DND-41 (cell line): ENCODE data around the gene RPL7A.

Experiments
- ATAC-seq: fragments of 200-7000 bp; cut with Tn5 transposase; 3 replicates; pipeline ENCODE4 v1.9.1; 2021; ENCODE audit warnings: low read depth; ENCODE audit not compliant: insufficient read depth
- DNase-seq: peaks from one replicate; pipeline ENCODE4 v3.0.0-alpha.2; 2020
- H2AFZ ChIP-seq: 2 replicates; pipeline ENCODE4 v1.6.0; 2012; ENCODE audit warnings: low read depth, low read length
- H3K27ac ChIP-seq: 2 replicates; pipeline ENCODE4 v1.5.1; 2012; ENCODE audit warnings: low read length, inconsistent platforms
- H3K27me3 ChIP-seq: fragments of 200-600 bp; sonication (generic); 2 replicates; pipeline ENCODE4 v1.6.0; 2012; ENCODE audit warnings: low read length, mild to moderate bottlenecking, inconsistent platforms; ENCODE audit not compliant: insufficient read depth, poor library complexity
- H3K36me3 ChIP-seq: 2 replicates; pipeline ENCODE4 v1.5.1; 2012; ENCODE audit warnings: low read length, inconsistent platforms; ENCODE audit not compliant: insufficient read depth
- H3K4me1 ChIP-seq: 2 replicates; pipeline ENCODE4 v1.5.1; 2012; ENCODE audit warnings: mild to moderate bottlenecking, low read length; ENCODE audit not compliant: insufficient read depth
- H3K4me2 ChIP-seq: 2 replicates; pipeline ENCODE4 v1.6.0; 2012; ENCODE audit warnings: mild to moderate bottlenecking, moderate library complexity, low read length, inconsistent platforms; ENCODE audit not compliant: insufficient read depth
- H3K4me3 ChIP-seq, 2 experiments: fragments of 200-600 bp in 1 of 2; shearing (Covaris generic) in 1 of 2; 2 replicates each; pipeline ENCODE4 v1.5.1; 2012 to 2016; ENCODE audit warnings: inconsistent platforms in 2 of 2, low read length in 2 of 2, mild to moderate bottlenecking in 2 of 2, low read depth in 1 of 2, moderate library complexity in 1 of 2
- H3K79me2 ChIP-seq: 2 replicates; pipeline ENCODE4 v1.6.0; 2012; ENCODE audit warnings: low read length, inconsistent platforms; ENCODE audit not compliant: insufficient read depth
- H3K9ac ChIP-seq: 2 replicates; pipeline ENCODE4 v1.6.0; 2012; ENCODE audit warnings: low read depth, mild to moderate bottlenecking, inconsistent platforms, low read length, moderate library complexity
- H3K9me3 ChIP-seq: 2 replicates; pipeline ENCODE4 v1.5.1; 2012; ENCODE audit warnings: low read length, moderate library complexity, mild to moderate bottlenecking, inconsistent platforms; ENCODE audit not compliant: insufficient read depth, severe bottlenecking
- H4K20me1 ChIP-seq: 2 replicates; pipeline ENCODE4 v1.6.0; 2012; ENCODE audit warnings: low read length; ENCODE audit not compliant: insufficient read depth
- EZH2 ChIP-seq: IDR thresholded peaks from 3 replicates; pipeline ENCODE4 v1.6.1; 2012; ENCODE audit warnings: borderline replicate concordance, low read depth, mild to moderate bottlenecking, moderate library complexity, low read length, inconsistent platforms; ENCODE audit not compliant: severe bottlenecking
- TF ChIP-seq, protein P1 (sequence below): IDR thresholded peaks from 2 replicates; pipeline ENCODE4 v1.5.1; 2012; ENCODE audit warnings: borderline replicate concordance, low read length, moderate library complexity, mild to moderate bottlenecking; ENCODE audit not compliant: poor library complexity, severe bottlenecking; ENCODE audit errors: extremely low read depth

The RPL7A gene

DNA sequence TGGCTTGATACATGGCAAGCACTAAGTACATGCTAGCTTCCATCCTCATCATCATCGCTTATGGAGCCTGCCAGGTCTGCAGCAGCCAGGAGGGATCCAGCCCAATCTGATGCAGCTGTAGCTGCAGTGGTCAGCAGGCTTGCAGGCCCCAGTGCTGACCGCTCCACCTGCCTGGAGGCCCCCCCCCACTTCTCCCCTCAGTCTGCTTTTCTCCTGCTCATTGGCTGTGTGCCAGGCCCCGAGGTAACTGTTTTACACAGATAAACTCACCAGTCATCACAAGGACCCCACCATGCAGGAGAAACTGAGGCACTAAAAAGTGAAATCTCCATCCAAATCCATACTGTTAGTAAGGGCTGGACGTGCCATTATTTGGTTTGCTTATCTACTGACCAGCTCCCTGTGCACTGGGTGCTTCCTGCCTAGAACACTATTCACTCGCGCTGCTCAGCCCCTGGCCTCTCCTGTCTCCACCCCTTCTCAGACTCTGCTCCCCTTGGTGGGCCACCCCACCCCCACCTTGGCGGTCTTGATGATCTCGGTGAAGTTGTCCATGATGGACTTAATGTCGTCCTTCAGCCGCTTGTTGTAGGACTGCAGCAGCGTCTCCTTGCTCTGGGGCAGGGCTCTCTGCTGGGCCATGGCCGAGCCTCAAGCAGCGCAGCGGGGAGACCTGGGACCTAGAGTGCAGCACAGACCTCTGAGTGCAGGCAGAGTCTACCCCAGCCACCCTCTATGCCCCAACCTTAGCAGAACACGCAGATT lies 1.8 kb upstream of the RPL7A start:
- H3K4me3 ChIP-seq = peak overlapping the region; percentile 90 to 93; a peak in 3 of 4 replicates
- ATAC-seq (no peak), DNase-seq (no peak)
- H2AFZ ChIP-seq = no peak overlapping the region
- TF ChIP-seq, protein P1, sequence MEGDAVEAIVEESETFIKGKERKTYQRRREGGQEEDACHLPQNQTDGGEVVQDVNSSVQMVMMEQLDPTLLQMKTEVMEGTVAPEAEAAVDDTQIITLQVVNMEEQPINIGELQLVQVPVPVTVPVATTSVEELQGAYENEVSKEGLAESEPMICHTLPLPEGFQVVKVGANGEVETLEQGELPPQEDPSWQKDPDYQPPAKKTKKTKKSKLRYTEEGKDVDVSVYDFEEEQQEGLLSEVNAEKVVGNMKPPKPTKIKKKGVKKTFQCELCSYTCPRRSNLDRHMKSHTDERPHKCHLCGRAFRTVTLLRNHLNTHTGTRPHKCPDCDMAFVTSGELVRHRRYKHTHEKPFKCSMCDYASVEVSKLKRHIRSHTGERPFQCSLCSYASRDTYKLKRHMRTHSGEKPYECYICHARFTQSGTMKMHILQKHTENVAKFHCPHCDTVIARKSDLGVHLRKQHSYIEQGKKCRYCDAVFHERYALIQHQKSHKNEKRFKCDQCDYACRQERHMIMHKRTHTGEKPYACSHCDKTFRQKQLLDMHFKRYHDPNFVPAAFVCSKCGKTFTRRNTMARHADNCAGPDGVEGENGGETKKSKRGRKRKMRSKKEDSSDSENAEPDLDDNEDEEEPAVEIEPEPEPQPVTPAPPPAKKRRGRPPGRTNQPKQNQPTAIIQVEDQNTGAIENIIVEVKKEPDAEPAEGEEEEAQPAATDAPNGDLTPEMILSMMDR = no peak
- TF ChIP-seq EZH2 = no peak
- H3K4me2 ChIP-seq = peak overlapping the region; percentile 78
- peaks cover 81% of the 10 kb centered on the region for H3K36me3 ChIP-seq
- no peaks in the 10 kb centered on the region for H3K27me3 ChIP-seq
- peaks cover 34% of the 10 kb centered on the region for H3K4me1 ChIP-seq
- H3K9me3 ChIP-seq = no peaks in the 10 kb centered on the region
- peak overlapping the region; percentile 91 for H3K9ac ChIP-seq
- peaks cover 56% of the 10 kb centered on the region for H3K79me2 ChIP-seq
- 0 out of 2 replicates have a peak overlapping the region, but pooled peaks have one; percentile 7 for H3K27ac ChIP-seq
- peaks cover 39% of the 10 kb centered on the region for H4K20me1 ChIP-seq

DNA sequence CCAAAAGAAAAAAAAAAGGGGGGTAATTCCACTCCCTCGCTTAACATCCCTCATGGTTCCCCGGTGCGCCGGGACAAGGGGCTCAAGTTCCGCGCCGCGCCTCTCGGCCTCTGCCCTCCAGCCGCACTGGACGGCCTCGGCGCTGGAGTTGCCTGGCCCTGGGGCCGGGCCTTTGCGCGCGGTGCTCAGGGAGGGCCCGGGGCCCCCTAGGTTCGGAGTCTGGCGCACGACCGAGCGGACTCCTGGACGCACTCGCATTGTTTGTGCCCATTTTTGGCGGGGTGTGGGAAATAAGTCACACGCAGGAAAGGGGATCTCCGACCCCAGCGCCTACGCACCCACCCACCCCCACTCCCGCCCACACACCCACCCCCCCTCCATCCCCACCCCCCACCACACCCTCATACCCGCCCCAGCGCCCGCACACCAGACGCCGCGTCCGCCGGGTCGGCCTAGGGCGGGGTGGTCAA lies 468 bp upstream of the RPL7A start:
- no peak for TF ChIP-seq EZH2
- TF ChIP-seq, protein P1 = no peak
- Histone ChIP-seq H3K27ac (peak overlapping the region; percentile 98), H2AFZ (peak overlapping the region; percentile 85), H3K27me3 (no peaks in the 10 kb centered on the region), H3K79me2 (peaks cover 56% of the 10 kb centered on the region), H3K4me1 (peaks cover 37% of the 10 kb centered on the region), H3K36me3 (peaks cover 81% of the 10 kb centered on the region), H4K20me1 (peaks cover 43% of the 10 kb centered on the region), H3K4me2 (peak overlapping the region; percentile 78), H3K4me3 (peak overlapping the region; percentile 90 to 93), H3K9ac (peak overlapping the region; percentile 91), H3K9me3 (no peaks in the 10 kb centered on the region)
- DNase-seq (no peak), ATAC-seq (peak; percentile 55)

DNA sequence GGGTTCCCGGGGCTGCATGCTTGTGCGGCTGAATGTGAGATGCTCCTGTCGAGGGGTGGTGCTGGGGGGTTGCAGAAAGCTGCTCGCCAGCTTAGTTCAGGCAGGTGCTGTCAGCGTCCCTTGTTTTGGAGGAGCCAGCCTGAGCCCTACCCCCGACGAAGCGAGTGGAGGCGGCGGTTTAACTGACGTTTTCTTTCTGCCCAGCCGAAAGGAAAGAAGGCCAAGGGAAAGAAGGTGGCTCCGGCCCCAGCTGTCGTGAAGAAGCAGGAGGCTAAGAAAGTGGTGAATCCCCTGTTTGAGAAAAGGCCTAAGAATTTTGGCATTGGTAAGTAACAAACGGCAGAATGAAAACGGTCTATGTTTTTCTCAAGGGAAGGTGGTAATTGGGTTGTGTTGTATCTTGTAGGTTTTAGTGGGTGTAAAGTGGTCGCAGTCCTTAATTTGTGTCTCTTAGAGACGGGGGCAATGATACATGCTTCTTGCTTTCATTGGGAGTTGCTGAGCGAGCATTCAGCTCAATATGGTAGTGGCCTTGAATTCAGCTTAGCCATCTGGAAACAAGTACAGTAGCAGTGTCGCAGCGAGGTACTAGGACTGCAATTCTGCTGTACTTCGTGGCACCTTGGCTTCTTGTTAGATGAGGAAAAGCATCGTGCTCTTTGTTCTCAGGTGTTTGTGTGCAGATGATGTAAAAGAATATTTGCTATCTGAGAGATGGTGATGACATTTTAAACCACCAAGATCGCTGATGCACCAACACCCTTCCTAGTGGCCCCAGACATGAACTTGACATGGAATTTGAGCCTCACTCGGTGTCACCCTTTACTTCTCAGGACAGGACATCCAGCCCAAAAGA lies 928 bp downstream of the RPL7A start:
- Histone ChIP-seq H3K27ac (peak overlapping the region; percentile 98), H3K9ac (peak overlapping the region; percentile 91), H3K79me2 (peaks cover 54% of the 10 kb centered on the region), H3K4me3 (peak overlapping the region; percentile 81 to 90), H3K4me2 (peak overlapping the region; percentile 78), H3K36me3 (peaks cover 79% of the 10 kb centered on the region), H4K20me1 (peaks cover 45% of the 10 kb centered on the region), H3K27me3 (no peaks in the 10 kb centered on the region), H2AFZ (no peak overlapping the region), H3K9me3 (no peaks in the 10 kb centered on the region), H3K4me1 (peaks cover 37% of the 10 kb centered on the region)
- DNase-seq = peak; percentile 21
- no peak for TF ChIP-seq EZH2
- TF ChIP-seq, protein P1 = no peak
- no peak for ATAC-seq
